Fibroblast of peridontal ligament (primary cell): ENCODE measurements around the gene KCNN1.

ENCODE experiments used
- DNase-seq: peaks from one replicate; pipeline ENCODE4 v3.0.0-alpha.2; 2010; ENCODE audit errors: extremely low read depth

Gene KCNN1

DNA sequence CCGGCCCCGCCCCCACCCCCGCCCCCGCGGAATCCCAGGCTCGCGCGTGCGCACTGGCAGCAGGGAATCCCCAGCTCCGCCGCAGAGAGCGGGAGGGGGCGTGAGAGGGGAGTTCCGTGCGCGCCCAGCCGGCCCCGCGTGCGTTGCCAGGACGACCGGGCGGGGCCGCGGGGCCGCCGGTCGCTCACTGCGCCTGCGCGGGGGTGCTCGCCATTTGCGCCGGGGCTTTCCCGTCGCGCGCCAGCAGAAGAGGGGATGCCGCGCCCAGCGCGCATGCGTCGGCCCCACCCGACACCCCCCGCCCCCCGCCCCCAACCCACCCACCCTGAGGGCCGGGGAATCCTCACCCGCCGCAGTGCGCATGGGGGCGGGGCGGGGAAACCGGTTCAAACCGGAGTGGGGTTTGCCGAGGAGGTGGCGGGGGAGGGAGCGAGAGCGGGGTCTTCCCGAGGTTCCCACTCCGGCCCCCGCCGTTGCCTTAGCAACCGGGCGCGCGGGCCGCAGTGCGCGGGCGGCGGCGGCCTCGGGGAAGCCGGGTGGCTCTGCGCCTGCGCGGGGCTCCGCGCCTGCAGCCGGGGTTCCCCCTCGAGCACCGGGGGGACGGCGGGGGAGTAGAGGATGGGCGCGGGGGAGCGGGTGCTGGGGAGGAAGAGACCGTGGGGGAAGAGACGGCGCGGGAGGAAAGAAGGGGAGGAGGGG lies 18.9 kb upstream of the KCNN1 start:
- DNase-seq, result peak; percentile 81

DNA sequence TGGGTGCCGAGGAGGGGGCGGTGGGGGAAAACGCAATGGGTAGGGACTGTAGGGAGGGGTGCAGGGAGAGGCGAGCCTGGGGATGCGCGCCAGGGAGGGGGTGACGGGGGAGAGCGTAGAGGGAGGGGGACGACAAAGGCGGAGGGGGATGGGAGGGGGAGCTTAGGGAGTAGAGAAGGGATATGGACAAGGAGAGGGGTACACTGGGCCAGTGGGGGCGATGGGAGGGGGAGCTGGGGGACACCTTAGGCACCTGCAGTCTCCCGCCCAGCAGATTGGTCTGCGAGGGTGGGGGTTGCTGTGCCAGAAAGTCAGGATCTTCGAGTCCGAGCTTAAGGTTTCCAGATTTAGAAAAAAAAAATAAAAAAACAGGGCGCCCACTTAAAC lies 18.4 kb upstream of the KCNN1 start:
- no peak for DNase-seq

DNA sequence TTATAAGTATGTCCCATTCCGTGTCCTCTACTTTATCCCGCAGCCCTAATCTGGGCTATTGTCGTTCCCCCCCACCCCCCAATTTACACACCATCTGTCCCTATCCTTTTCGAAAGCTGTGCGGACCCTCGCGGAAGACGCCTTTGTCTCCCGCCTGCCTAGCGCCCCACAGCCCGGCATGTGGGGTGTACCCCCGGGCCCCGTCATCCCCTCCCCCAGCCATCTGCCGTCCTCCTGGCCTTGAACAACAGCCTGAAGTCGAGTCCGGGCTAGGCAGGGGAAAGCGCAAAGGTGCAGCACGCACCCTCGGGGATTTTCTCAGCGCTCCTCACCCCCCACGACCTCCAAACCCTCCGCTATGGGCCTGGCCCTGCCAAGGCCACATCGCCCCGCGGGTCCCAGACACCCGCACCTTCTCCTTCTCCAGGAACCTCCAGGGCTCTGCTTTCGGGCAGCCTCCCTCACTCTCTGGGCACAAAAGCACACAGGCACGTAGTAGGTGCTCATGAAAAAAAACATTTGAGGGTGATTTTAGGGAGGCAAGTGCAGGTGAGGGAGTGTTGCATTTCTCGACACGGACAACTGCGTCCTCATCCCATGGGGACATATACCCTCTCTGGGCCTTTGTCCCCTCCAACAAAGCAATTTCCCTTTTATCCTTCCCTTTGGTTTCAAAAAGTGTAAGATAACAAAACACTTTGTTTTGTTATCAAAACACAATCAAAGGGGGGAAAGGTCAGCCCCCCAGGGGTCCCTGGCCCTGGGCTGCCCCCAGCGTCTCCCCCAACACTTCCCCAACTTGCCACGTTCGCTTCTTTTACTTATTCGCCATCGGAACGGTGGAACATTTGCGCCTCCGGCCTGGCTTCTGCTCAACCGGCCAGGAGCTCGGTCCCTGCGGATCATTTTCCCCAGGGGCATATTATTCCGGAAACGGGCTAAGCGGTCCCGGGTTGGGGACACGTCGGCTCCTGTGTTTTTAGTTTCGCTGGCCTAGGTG lies 17.7 kb upstream of the KCNN1 start:
- DNase-seq, result no peak

DNA sequence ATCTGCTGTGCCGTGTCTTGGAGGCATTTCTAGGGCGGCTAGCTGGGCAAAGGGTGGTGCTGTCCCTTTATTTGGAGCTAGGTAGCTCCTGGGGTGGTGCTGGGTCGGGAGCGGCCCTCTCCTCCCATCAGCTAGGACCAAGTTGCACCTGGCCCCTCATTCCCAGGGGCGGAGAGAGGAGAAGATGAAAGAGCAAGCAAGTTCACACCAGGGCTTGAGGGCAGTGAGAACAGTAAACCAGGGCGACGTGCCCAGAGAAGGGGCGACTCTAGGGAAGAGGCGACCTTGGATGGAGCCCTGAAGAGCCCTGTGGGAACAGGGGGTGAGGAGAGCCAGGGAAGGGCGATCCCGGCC lies 17.0 kb upstream of the KCNN1 start:
- DNase-seq, result no peak

DNA sequence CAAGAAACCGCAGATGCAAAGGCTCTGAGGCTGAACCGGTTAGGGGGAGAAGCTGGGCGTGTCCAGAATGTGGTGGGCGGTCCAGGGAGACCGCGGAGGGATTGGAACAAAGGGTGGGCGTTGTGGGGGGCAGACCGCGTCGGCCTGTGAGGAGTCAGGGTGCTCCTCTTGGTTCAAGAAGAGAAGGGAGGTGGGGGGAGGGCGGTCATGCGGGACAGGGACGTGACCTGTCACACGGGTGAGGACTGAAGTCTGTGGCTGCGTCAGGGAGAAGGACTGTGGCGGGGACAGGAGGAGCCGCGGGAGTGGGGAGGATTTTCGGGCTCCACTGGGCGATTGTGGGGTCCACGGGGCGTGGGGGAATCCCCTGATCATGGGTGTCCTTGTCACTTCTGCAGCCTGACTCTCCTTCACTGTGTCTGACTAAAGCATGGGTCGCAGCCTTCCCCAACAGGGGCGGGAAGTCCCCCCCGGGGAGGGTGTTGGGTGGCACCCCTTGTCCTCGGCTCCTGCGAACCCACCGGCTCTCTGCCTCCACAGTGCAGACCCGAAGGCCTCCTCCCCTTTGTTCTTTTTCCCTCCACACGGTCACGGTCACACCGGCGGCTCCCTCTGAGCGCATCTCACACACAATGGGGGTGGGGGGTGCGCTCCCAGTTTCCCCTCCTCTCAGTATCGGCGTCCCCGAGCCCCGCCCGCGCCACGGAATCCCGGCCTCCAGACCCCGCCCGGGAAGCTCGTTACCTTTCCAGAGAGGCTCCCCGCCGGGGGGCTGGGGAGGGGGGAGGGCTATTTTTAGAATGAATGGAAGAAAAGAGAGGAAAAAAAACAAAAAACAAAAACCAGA lies 16.4 kb upstream of the KCNN1 start:
- DNase-seq, result no peak

DNA sequence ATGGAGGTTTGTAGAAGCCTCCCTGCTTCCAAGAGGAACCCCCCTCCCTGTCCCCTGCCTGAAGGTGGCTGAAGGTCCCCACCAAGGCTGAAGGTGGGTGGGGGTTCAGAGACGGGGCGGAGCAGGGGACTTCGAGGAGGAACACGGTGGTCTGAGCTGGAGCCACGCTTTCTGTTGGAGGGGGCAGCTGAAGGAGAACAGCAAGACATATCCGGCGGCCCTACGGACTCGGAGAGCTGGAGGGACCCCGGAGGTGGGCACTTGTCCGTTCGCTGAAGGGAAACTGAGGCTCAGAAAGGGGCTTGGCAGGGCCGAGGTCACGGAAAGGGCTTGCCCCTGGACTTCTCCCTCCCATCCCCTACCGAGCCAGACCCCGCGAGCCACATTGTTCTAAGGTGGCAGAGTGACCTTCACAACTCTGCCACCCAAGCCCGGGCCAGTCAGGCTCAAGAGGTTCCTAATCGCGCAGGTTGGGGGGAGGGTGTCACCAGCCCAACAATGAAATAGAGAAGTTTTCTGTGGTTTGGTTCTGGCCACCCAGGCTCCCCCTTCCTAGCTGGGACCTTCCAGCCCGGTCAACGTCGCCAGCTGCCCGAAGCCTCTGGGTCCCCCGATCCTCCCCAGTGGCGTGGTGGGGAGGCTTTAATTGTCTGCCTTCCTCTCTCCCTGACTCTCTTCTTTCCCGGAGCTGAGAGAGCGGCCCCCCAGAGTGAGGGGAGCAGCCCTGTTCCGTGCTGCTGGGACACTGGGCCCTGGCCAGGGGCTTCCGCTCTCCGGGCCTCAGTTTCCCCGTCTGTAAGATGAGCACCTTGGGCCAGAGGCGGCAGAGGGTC lies 15.5 kb upstream of the KCNN1 start:
- no peak for DNase-seq

DNA sequence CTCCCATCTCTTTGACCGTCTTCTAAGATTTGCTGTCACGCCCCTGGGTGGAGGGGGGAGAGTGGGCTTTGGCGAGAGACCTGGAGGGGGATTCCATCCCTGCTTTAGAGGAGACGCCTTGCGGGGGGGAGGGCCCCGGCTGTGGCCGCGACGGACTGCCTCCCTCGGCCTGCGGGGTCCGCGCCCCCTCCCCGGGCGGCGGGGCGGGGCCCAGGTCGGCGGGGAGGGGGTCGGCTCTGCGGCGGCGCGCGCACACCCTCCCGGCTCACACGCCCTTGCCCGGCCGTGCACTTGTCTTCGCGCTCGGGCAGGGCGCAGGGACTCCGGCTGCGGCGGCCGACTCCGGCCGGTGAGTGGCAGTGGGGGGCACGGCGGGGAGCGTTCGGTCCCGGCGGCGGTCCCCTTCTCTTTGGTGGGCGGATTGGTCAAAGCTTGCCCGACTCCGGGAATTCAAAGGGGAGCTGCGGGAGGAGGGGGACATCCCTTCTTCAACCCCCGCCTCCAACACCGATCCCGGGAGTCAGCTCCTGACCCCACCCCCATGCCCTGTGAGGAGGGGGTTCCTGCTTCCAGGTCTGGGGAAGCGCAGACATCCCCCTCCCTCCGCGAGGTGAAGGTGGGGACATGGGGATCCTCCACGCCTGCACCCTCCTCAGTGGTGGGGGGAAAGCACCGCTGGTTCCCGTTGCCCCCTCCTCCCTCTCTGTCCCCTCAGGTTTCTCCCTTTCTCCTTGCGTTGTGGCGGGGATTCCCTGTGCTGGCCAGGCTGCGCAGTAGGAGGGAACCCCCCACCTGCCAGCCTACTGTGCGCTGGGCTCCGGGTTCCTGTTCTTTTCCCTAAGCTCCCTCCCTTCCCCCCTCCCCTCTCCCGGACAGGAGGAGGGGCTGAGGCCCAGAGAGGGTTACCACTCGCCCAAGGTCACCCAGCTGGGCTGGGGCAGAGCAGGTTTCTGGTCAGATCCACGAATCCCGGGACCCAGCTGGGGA lies 14.6 kb upstream of the KCNN1 start:
- DNase-seq, result no peak

DNA sequence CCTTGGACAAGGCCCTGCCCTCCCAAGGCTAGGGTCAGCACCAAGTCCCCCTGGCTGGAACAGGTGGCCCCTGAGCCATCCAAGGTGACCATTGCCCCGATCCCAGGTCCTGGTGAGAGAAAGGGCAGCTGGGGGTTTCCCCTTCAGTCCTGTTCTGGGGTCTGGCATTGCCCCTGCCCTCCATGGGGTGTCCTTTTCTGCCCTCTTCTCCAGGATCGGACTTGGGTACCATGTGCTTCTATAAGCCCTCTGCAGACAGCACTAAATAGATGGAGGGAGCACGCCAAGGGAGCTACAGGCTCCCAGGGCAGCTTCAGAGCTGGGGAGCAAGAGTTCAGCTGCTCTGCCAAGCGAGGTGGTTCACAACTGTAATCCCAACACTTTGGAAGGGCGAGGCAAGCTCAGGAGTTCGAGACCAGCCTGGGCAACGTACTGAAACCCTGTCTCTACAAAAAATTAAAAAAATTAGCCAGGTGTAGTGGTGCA lies 13.5 kb upstream of the KCNN1 start:
- no peak for DNase-seq

DNA sequence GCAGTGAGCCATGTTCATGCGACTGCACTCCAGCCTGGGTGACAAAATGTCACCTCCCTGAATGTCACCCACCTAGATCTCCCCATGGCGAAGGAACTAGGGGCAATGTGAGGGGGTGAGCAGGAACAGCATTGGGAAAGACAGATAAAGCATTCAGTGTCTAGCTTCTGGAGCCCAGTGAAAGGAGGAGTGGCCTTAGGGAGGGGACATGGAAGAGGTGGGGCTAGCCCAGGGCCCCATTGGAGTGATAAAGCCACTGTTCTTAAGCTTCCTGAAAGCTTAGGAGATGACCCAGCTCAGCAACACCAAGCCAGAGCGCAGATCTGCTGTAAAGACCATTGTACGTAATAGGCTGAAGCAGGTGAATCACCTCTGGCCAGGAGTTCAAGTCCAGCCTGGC lies 13.0 kb upstream of the KCNN1 start:
- DNase-seq, result no peak

DNA sequence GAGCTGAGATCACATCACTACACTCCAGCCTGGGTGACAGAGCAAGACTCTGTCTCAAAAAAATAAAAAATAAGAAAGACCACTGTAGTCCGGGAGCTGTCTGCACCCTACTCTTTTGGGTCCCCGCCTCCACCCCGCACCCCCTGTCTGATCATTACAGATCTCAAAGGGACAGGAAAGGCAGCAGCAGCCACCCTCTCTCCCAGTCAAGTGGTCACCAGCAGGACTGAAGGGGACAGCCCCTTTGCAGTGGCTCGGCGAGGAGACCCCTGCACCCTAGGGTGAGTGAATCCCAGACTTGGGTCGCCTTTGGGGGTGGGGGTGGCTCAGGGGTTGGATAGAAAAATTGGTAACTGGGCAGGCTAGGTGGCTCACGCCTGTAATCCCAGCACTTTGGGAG lies 12.5 kb upstream of the KCNN1 start:
- no peak for DNase-seq

DNA sequence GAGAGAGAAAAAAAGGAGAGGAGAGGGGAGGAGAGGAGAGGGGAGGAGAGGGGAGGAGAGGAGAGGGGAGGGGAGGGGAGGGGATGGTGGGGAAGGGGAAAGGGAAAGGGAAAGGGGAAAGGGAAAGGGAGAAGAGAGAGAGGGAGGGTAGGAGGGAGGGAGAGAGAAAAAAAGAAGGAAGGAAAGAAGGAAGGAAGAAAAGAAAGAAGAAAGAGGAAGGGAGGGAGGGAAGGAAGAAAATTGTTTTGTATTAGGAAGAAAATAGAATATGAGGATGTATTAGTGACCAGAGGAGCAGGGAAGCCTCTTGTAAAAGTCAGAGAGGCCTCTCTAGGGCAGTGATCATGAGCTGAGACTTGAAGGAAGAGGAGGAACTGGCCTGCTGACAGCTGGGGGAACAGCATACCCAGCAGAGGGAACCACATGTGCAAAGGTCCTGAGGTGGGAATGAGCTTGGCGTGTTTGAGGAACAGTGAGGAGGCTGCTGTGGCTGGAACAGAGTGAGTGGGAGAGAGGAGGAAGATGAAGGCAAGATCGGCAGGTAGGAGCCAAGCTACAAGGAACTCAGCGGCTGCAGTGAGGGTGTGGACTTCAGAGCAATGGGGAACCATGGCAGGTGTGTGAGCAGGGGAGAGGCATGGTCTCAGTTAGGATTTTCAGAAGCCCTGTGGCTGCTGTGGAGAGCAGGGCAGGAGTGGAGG lies 9.6 kb upstream of the KCNN1 start:
- DNase-seq, result no peak

DNA sequence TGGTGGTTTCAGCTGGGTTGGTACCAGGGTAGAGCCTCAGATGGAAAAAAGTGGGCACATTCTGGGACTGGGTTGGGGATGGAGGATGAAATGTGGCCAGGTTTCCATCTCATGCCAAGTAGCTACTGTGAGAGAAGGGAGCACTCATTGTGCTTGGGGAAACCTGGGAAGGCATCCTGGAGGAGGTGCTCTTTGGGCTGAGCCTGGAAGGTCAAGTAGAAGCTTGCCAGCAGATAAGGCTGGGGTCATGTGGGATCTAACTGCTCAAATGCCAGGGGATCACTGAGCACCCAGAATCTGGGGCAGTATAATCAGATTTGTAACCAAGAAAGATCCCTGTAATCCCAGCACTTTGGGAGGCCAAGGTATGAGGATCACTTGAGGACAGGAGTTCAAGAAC lies 9.0 kb upstream of the KCNN1 start:
- no peak for DNase-seq

DNA sequence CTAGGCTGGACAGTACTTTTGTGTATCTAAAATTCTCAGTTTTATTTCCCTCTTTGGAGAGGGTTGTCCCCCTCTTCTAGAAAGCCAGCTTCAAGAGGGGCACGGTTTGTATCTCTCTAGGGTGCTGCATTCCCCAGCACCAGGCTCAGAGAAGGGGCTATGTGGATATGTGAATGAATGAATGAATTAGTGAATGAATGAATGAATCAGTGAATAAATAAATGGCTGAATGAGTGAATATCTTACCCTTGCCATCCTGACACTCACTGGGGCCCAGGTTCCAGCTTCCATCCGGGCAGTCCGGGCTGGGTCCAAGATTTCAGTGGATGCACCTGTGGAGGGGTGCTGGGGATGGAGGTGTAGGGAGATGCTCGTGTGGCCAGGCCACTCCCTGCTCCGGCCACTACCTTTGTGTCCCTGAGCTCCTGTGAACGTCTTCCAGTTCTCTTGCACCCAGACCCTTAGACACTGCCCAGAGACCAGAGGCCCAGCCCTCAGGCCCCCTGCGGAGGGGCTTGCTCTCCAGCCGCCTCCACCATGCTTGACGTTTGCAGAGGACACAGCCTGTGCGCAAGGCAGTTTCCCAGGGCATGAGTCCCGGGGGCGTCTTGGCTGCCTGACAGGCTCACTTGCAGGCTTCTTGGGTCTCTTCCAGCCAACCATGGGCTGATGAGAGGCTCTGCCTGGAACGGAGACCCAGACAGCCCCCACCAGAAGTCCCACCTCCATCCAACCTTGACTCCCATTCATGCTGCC lies 2.8 kb upstream of the KCNN1 start:
- no peak for DNase-seq

DNA sequence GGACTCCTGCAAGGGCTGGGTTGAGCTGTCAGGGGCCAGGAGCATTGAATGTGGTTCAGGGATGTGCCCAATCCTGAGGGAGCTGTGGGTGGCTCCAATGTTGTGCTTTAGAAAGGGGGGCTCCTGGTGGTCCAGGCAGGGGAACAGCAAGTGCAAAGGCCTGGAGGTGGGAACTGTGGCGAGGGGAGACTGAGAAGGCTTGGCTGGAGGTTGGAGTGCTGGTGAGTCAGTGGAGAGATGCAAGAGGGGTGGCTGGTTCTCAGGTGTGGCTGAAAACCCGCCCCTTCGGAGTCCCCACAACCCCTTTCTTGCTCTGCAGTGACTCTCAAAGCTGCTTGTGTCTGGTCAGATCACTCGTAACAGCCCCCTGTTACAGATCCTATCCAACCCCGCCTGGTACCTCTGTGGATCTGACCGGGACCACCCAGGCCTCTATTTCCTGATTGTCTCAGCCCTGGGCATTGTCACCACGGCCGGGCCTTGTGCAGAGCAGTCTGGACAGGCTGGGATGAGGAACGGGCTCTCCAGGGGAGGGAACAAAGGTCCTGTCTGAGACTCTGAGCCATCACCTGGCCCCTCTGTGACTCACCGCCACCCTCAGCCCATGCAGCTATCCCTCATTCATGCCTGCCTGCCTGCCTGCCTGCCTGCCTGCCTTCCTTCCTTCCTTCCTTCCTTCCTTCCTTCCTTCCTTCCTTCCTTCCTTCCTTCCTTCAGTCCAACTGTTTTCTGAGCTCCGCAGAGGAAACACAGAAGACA lies 1.4 kb upstream of the KCNN1 start:
- DNase-seq, result no peak

DNA sequence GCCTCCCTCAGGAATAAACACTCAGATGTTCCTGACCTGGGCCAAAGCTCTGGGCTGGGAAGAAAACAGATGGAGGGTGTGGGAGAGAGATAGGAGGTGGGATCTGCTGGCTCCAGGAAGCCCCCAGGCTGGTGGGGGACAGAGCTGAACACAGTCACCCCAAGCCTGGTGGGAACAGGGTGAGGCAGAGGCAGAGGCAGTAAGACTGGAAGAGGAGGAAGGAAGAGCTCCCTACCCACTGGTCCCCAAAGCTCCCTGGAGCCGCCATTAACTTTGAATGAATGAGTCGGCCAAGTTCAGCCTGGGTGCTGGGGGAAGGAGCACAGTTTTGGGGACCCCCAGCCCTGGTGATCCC lies 801 bp upstream of the KCNN1 start:
- no peak for DNase-seq

DNA sequence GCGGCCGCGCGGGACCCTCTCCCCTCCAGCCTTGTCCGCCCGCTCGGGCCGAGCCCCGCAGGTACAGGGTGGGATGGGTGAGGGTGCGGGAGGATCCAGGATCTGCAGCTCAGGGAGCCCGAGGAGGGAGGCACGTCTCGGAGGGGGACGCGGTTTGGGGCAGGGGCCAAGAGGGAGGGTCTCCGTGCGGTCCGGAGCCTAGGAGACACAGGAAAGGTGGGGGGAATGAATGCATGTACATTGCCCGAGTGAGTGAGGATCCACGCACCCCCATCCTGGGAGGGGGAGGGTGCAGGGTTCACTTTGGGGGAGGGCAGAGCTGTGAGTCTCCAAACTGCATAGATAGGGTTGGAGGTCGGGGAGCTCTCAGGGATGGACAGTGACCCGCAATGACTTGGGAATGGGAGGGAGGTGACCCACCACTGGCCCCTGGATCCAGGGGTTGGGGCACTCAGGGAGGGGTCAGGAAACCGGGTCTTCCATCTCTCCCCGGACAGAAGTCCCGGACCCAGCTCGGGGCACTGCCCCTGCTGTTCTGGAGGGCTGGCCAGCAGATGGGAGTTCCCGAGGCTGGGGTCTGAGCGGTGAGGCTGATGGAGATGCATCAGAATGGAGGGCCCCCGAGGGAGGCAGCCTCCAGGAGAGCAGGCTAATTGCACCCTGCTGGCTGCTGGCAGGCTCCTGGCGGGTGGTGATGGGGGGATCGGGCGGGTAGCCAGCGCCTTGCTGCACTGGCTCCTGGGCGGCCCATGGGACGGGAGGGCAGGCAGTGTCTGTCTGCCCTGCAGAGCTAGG lies 547 bp downstream of the KCNN1 start:
- no peak for DNase-seq

DNA sequence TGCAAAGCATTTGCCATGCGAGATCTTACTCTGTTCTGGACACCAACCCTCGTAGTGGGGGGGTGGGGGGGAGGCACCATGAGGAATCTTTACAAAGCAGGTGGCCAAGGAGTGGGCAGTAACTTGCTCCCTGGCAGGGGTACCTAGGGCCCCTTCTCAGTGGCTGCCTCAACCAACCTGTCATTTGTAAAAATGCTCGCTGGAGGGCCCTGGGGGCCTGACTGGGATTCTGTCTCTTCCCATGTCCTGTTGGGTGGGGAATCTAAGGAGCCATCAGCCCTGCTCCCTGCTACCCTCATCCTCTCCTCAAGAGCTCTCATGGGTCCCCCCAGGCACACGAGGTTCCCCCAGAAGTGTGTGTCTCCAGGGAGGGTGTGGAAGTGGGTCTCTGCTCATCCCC lies 1.5 kb downstream of the KCNN1 start:
- DNase-seq, result no peak
